Measurements from ENCODE around the gene SIK3.

SIK3 gene

DNA sequence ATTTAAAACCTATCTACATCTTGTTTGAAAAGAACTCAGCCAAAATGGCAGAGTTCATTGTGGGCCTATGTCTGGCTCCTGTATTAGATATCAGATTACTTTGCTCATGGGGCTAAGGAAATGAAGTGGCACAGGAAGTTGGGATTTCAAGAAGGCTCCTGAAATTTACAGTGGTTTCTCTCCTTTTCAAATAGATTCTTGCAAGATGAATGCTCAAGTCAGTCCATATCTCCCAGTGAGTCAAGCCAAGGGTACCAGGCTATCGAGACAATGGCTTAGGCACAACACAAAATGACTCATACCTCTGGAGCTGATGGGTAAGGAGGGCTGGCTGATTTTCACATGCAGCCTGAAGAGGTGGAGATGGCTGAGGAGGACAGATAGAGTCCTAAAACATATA, 236.7 kb downstream of the SIK3 start:
- DNase-seq, result peak; percentile 64

GRCh38 chr11:116860303-116860702, 237.9 kb downstream of the SIK3 start:
- DNase-seq, result no peak

DNA sequence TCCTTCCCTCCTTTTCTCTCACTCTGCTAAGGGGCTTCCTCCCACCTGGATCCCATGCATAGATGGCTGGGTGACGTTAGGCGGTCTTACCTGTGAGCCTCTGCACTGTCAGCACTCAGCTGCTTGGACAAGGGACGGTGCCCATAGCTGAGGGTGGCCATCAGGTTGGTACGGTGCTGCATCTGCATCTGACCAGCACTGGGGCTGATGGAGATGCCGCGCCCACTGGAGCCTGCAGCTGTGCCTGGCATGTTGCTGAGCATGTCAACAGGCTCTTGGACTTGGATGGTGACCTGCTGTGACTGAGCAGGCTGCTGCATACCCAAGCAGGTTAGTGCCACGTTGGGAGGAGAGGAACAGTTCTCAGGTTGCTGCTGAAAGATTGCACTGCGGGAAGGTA, 239.1 kb downstream of the SIK3 start:
- DNase-seq, result no peak

GRCh38 chr11:116857936-116858335, 240.3 kb downstream of the SIK3 start:
- no peak for DNase-seq

- DNase-seq, result no peak
Measured at GRCh38 chr11:116857316-116857715, 240.9 kb downstream of the SIK3 start.

- DNase-seq, result no peak
Measured at GRCh38 chr11:116856423-116856822, 241.8 kb downstream of the SIK3 start.

DNA sequence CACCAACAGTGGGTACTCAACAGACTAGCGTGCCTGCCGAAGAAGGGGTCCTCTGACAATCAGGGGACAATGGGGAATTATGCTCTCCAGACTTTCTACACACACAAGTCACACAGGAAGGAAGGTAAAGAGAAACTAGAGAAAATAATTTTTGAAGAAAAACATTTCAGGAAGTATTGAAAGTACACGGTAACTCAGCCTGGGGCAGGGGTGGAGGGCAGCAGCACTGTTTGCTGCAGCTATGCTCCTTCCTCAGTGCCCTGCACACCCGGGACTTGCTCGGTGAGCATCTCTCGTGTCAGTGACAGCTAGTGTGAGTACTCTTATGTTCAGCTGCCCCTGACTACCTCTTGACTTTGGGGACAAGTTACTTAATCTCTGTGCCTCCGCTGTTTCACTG, 242.8 kb downstream of the SIK3 start:
- no peak for DNase-seq

DNA sequence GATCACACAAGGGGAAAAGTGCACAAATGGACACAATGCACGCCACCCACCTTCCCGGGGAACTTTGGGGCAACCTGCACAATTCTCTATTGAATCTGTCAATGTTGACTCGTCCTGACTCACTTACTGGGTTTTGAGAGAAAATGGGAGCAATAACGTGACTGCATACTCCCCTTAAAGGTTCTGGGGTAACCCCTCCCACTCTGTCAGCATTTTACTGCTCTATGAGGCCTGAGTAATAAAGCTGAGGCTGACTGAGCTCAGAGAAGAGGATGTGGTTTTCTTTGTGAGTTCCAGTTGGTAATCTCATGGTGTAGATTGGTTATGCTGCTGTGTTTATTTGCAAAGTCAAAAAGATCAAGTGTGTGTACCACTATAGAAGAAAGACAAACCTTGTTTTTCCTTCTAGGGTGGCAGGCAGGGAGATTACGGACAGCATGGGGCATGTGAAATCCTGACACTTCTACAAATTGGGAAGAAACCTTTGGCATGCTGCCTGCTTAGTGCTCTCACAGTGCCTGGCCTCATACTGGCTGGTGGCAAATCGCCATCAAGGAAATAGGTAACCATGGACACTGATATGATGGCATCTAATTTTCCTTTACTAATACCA, 244.7 kb downstream of the SIK3 start:
- peak; percentile 88 for DNase-seq

- peak; percentile 61 for DNase-seq
Measured at GRCh38 chr11:116852261-116853031, 245.8 kb downstream of the SIK3 start.

DNA sequence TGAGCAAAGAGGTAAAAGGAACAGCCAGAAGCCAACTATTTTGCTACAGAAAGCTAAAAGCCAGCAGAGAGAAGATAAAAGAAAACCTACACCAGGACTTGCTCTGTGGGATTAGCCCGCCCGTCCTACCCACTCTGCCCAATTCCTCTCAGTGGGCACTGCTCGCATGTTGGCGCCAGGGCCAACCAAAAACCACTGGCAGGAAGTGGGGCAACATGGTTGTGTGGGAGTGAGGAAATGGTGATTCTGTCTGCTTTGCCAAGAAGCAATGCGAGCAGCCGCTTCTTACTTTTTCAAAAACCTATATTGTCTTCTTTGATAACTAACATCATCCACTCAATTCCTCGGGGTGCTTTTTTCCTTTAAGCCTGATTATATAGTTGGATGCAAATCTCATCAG, 246.6 kb downstream of the SIK3 start:
- DNase-seq, result no peak

GRCh38 chr11:116849486-116849885, 248.7 kb downstream of the SIK3 start:
- DNase-seq, result no peak

DNA sequence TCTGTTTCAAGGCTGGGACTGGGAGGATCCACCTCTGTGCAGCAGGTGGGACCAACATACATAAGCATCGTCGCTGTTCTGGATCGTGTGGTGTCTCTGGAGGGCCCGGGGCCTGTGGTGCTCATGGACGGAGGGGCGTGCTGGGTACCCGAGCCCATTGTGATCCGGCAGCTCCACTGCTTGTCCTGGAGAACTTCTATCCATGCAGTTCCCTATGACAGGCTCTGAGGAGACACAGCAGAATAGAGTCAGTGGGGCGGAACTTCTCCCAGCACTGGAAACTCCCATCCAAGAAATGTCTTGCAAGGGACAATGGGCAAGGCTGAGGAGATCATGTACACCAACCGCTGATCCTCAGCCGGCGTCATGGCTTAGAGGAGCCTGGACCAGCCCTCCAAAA, 249.2 kb downstream of the SIK3 start:
- DNase-seq, result no peak

DNA sequence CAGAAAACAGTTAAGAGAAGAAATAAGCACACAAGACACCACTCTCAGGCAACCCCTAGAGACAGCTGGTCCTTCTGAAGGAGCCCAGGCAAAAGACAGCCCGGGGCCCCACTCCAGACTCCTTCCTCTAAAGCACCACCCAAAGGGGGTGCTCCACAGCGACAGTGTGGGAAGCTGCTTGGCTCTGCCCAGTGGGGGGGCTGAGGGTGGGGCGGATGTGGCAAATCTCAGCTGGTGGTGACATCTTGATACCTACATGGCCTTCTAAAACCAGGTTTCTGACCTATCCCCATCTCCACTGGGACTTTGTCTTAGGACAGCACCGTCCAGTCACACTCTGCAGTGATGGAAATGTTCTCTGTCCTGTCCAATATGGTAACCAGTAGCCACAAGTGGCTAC, 250.6 kb downstream of the SIK3 start:
- DNase-seq, result no peak

- no peak for DNase-seq
Measured at GRCh38 chr11:116844722-116845121, 253.5 kb downstream of the SIK3 start.

DNA sequence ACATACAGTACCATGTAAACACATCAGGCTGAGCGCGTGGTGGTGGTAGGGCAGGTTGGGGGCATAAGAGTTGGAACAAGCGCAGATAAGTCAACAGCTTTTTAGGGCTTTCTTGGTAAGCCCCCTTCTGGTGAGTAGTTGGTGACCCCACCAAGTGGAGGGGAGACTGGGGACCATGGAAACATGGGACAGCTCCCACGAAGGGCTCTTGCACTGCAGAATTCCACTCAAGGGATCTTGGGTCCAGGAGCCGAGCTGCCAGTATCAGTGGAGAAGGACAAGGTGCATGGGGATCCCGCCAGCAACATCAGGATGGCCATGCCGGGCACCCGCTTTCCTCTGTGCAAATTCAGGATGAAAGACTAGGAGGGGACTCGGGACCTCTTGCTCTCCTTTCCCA, 254.6 kb downstream of the SIK3 start:
- DNase-seq, result no peak

- no peak for DNase-seq
Measured at GRCh38 chr11:116842909-116843308, 255.3 kb downstream of the SIK3 start.

- no peak for DNase-seq
Measured at GRCh38 chr11:116842117-116842516, 256.1 kb downstream of the SIK3 start.

DNA sequence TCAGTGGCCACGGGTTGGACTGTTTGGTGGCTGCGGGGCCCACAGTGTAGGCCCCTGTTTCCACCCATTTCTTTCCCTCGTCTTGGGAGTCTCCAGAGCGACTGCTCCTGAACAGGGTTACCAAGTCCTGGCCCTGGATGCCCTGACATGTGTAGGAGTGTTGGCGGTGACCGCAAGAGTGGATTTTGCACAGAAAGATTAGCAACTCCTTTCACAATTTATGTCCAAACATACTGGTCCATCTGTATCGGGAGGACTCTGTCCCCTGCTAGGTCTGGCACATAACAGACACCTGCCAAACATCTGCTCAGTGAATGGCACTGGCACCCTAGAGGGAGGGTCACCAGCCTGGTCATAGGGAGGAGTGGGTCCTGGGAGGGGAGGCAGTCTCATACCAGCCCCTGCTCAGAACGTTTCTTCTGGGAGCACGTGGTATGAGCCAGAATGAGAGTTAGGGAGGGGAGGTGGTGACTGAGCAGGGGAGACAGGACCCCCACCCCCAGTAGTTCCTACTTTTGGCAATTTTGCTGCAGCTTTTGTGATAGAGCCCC, 257.4 kb downstream of the SIK3 start:
- no peak for DNase-seq

GRCh38 chr11:116840224-116840745, 257.9 kb downstream of the SIK3 start:
- DNase-seq, result no peak

- no peak for DNase-seq
Measured at GRCh38 chr11:116838321-116839084, 259.7 kb downstream of the SIK3 start.

DNA sequence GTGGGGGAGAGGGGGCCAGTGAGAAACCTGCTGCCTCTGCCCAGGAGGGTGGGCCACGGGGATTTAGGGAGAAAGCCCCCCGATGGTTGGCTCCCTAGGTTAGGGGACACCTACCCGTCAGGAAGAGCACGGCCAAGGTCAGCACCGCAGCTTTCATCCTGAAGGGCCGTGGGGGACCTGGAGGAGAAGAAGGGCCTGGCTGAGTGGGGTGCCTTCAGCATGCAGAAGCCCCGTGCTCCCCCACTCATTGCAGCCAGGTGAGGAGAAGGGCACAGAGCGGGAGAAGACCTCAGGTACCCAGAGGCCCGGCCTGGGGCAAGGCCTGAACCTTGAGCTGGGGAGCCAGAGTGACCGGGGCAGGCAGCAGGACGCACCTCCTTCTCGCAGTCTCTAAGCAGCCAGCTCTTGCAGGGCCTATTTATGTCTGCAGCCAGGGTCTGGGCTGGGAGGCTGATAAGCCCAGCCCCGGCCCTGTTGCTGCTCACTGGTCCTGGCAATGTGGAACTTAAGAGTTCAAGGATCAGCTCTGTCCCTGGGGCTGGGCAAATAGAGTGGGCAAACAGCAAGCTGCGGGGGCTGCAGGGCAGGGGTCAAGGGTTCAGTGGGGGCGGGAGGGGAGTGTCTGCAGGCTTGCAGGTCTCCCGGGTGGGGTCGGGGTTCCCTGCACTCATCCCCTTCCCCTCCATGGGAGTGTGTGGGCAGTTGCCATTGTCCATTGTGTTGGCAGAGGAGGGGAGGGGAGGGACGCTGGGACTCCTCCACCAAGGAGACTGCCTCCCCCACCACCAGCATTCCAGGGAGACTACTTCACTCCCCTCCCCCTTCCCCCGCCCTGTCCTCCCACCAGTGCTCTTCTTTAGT, 260.8 kb downstream of the SIK3 start, which contains the start of gene APOA1:
Gene APOA1 (minus strand): TSS at position 392 of the 861 bp plus-strand sequence. CDS start 235 bp downstream, at position 157.
- DNase-seq, result peak; percentile 26

- DNase-seq, result no peak
Measured at GRCh38 chr11:116836632-116836991, 261.6 kb downstream of the SIK3 start.
